ENCODE data around the gene DDB1.

The DDB1 gene

DNA sequence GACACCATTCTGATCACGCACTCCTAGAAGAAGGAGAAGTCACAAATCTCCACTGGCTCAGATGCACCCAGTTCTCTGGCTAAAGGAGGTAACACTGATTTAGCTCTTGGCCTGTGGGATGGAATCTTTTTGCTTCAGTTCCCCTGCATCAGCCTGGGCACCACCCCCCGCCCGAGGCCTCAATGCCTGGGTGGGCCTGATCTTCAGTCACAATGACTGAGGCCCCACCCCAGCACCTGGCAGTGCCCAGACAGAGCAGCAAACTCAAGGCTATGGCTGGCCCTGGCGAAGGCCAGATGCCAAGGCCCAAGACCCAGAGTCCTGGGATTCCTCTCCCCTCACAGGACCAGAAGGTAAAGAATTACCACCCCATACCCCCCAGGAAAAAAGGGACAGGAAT, 23.8 kb upstream of the DDB1 start:
- no peak overlapping the region for H3K4me3 ChIP-seq (ENCODE audit: low read length)
- TF ChIP-seq, protein P1, sequence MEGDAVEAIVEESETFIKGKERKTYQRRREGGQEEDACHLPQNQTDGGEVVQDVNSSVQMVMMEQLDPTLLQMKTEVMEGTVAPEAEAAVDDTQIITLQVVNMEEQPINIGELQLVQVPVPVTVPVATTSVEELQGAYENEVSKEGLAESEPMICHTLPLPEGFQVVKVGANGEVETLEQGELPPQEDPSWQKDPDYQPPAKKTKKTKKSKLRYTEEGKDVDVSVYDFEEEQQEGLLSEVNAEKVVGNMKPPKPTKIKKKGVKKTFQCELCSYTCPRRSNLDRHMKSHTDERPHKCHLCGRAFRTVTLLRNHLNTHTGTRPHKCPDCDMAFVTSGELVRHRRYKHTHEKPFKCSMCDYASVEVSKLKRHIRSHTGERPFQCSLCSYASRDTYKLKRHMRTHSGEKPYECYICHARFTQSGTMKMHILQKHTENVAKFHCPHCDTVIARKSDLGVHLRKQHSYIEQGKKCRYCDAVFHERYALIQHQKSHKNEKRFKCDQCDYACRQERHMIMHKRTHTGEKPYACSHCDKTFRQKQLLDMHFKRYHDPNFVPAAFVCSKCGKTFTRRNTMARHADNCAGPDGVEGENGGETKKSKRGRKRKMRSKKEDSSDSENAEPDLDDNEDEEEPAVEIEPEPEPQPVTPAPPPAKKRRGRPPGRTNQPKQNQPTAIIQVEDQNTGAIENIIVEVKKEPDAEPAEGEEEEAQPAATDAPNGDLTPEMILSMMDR (IDR thresholded peaks at IDR 0.05; ENCODE audit: insufficient read depth, low read depth, low read length, missing control alignments) = no peak
- no peak for DNase-seq (ENCODE audit: low read depth)

DNA sequence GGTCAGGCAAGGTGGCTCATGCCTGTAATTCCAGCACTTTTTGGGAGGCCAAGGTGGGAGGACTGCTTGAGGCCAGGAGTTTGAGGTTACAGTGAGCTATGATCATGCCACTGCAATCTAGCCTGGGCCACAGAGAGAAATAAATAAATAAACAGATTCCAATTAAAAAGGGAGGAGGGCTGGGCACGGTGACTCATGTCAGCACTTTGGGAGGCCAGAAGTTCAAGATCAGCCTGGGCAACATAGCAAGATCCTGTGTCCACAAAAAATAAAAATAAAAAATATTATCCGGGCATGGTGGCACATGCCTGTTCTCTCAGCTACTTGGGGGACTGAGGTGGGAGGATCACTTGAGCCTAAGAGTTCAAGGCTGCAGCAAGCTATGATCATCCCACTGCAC, 21.3 kb upstream of the DDB1 start:
- DNase-seq (ENCODE audit: low read depth) = no peak
- TF ChIP-seq, protein P1 (IDR thresholded peaks at IDR 0.05; ENCODE audit: insufficient read depth, low read depth, low read length, missing control alignments) = no peak
- no peak overlapping the region for H3K4me3 ChIP-seq (ENCODE audit: low read length)

DNA sequence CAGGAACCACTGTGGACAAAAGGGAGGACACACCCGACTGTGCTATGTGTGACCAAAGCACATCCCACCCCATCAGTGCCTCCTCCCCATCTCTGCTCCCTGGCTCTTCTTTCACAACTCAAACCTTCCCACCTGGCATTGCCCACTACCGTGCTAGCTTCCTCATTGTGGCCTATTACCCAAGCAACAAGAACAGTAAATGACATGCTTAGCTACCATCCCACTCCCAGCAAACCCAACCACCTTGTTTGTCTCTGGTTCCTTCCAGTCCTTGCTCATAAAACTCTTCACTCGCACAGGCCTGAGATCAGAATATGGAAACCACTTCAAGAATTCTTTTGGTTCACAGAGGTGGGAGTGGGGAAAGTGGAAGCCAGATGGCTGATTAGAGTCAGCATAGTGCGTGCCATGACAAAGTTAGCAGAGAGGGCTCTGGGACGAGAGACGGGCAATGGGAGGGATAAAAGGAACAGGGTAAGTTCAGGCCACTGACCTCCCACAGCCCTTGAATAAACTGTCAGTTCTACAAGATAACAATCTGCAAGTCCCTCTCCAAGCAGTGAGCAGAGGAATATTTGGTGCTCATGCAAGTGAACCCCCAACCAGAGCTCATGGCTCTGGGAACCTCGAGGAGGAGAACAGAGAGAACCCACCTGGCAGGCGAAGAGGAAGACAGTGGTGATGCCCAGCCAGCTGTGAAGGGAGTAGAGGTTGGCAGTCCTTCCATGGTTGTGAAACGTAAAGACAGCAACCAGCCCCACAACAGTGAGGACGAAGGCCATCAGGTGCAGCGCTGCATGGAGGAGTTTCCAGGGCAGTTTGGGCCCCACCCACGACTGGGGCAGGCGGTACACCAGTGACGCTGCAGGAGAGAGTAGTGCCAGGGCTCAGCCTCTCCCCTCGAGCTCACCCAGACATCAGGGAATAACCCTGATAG, 20.5 kb upstream of the DDB1 start:
- TF ChIP-seq, protein P1 (IDR thresholded peaks at IDR 0.05; ENCODE audit: insufficient read depth, low read depth, low read length, missing control alignments) = no peak
- no peak for DNase-seq (ENCODE audit: low read depth)
- H3K4me3 ChIP-seq (ENCODE audit: low read length) = no peak overlapping the region

DNA sequence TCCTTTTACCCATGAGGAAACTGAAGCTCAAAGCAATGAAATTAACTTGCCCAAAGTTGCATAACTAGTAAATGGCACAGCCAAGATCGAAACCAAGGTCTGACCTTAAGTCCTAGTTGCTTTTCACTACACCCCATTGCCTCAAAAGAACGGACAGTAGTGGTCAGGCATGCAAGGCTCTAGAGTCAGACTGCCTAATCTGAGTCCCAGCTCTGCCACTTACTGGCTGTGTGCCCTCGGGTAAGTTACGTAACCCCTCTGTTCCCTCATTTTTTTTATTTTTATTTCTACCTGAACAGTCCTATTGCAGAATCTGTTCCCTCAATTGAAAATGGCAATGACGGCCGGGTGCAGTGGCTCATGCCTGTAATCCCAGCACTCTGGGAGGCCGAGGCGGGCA, 19.1 kb upstream of the DDB1 start:
- TF ChIP-seq, protein P1 (IDR thresholded peaks at IDR 0.05; ENCODE audit: insufficient read depth, low read depth, low read length, missing control alignments) = no peak
- H3K4me3 ChIP-seq (ENCODE audit: low read length) = no peak overlapping the region
- no peak for DNase-seq (ENCODE audit: low read depth)

DNA sequence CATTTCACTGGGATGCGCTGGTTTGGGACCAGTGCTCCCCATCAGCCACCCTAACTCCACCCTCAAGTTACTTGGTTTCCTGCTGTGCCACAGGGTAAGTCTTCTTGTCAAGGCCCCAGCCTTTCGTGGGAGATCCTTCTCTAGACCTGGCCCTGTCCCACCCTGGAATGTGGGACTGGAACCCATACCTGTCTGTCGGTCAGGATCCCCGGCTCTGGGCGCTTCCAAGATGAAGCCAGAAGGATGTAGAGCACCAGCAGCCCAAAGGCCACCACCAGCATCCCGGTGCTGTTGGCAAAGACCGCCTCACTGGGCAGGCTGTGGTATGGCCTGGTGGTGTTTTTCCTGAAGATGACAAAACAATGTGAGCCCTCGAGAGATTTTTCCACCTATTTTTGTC, 17.9 kb upstream of the DDB1 start:
- TF ChIP-seq, protein P1 (IDR thresholded peaks at IDR 0.05; ENCODE audit: insufficient read depth, low read depth, low read length, missing control alignments) = no peak
- DNase-seq (ENCODE audit: low read depth) = no peak
- H3K4me3 ChIP-seq (ENCODE audit: low read length) = no peak overlapping the region

DNA sequence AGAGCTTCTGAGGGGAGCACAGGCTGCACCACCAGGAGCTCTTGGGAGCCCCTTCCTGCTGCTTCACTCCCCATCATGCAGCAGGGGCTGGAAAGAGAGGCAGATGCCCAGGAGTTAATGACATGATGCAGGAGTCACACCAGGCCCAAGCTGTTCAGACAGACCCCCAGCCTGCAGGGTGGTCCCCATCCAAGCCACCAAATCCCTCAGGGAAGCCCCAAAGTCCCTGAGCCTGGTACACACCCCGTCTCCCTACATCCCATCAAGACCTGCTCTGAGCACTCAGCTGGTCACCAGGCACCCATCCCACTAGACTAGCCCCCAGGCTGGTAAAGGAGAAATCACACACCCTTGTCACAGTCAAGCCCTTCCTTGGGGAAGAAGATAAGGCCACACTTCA, 17.4 kb upstream of the DDB1 start:
- no peak for DNase-seq (ENCODE audit: low read depth)
- no peak overlapping the region for H3K4me3 ChIP-seq (ENCODE audit: low read length)
- TF ChIP-seq, protein P1 (IDR thresholded peaks at IDR 0.05; ENCODE audit: insufficient read depth, low read depth, low read length, missing control alignments) = no peak

DNA sequence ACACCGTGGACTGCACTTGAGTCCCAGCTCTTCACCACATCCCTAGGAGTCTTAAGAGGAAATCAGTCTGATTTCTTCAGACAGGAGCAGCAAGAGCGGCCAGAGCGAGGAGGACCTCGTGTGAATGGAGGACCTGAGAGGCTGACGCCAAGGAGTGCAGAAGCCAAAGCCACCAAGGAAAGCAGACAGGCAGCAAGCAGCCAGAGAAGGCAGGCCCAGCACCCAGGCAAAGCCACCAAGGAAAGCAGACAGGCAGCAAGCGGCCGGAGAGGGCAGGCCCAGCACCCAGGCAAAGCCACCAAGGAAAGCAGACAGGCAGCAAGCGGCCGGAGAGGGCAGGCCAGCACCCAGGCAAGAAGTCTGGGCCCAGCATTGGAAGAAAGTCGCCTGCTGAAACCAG, 17.0 kb upstream of the DDB1 start:
- no peak for DNase-seq (ENCODE audit: low read depth)
- H3K4me3 ChIP-seq (ENCODE audit: low read length) = no peak overlapping the region
- TF ChIP-seq, protein P1 (IDR thresholded peaks at IDR 0.05; ENCODE audit: insufficient read depth, low read depth, low read length, missing control alignments) = no peak
